ENCODE results near the gene DIP2A.
"Not testable (repeated sequence)": the region's sequence is repeated elsewhere in the genome, so short reads cannot be mapped to it uniquely, and the experiment has no call there.

DIP2A gene

DNA sequence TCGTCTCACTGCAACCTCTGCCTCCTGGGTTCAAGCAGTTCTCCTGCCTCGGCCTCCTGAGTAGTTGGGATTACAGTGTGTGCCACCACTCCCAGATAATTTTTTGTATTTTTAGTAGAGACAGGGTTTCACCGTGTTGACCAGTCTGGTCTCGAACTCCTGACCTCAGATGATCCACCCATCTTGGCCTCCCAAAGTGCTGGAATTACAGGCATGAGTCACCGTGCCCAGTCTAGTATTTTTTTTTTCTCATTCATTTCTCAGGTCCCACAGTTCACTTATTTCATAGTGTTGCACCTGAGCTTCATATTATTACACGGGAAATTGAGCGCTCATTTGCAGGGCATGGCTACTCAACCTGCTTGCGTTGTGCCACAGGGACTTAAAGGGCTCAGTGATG is 68.7 kb downstream of the DIP2A start:
- H3K27ac ChIP-seq (ENCODE audit: low read depth, low read length); H2BK120ac ChIP-seq (ENCODE audit: insufficient read depth, low read length, poor library complexity); DNase-seq; H3K27me3 ChIP-seq (ENCODE audit: insufficient read depth, low read length); H3K9me3 ChIP-seq (ENCODE audit: insufficient read depth, low read depth, low read length); H3K79me1 ChIP-seq (ENCODE audit: low read length); H2AFZ ChIP-seq (ENCODE audit: insufficient read depth, low read length, poor library complexity); H4K8ac ChIP-seq (ENCODE audit: low read depth, low read length); H2BK12ac ChIP-seq (ENCODE audit: low read length); H2BK5ac ChIP-seq (ENCODE audit: low read depth, low read length, poor library complexity); H3K4me2 ChIP-seq (ENCODE audit: low read length); H3K18ac ChIP-seq (ENCODE audit: low read length); H3K9ac ChIP-seq (ENCODE audit: low read length); H3K23ac ChIP-seq (ENCODE audit: low read length); H3K4ac ChIP-seq (ENCODE audit: low read depth, low read length); H3K4me1 ChIP-seq (ENCODE audit: control insufficient read depth in 1 of 2, insufficient read depth in 2 of 2, low read length in 2 of 2); H2AK5ac ChIP-seq (ENCODE audit: low read length); H4K91ac ChIP-seq (ENCODE audit: low read depth, low read length); H3K14ac ChIP-seq (ENCODE audit: low read length); H3K79me2 ChIP-seq (ENCODE audit: control insufficient read depth, insufficient read depth, low read length, poor library complexity); H3K4me3 ChIP-seq (ENCODE audit: low read depth, low read length): not testable (repeated sequence)
- no CpG with 5 or more reads among the region's 8 CpGs for WGBS (ENCODE audit: extremely low coverage, insufficient coverage, insufficient read length)
- Histone ChIP-seq H4K12ac (ENCODE audit: low read depth, low read length) (peak overlapping the region; percentile 18), H3K36me3 (ENCODE audit: control insufficient read depth in 1 of 2, insufficient read depth in 2 of 2, low read length in 2 of 2) (peaks cover 15 to 25% of the 10 kb centered on the region in 2 experiments)

DNA sequence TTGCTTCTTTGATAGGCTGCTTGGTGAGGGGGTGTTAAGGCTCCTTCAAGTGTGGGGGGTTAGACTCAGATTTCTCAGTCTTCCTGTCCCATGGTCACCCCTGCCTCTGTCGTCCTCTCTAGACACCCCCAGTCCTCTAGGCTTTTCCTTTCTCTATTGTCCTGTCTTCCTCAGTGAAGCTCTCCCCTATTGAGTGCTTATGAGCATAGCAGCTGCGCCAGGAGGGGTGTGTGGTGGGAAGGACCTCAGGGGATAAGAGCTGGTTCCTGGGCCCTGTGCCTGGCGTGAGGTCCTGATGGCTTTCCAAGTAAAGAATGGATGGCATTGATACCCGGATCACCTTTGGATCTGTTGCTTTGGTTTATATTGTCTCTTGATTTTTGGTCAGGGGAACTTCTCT is 69.1 kb downstream of the DIP2A start:
- DNase-seq, result no peak
- no peak overlapping the region for H3K14ac ChIP-seq (ENCODE audit: low read length)
- H3K4ac ChIP-seq (ENCODE audit: low read depth, low read length), result no peak overlapping the region
- H2BK5ac ChIP-seq (ENCODE audit: low read depth, low read length, poor library complexity), result no peak overlapping the region
- no peak overlapping the region for H3K4me3 ChIP-seq (ENCODE audit: low read depth, low read length)
- H3K4me1 ChIP-seq (ENCODE audit: control insufficient read depth in 1 of 2, insufficient read depth in 2 of 2, low read length in 2 of 2), result no peaks in the 10 kb centered on the region
- H3K27ac ChIP-seq (ENCODE audit: low read depth, low read length), result no peak overlapping the region
- H3K9ac ChIP-seq (ENCODE audit: low read length), result no peak overlapping the region
- H4K12ac ChIP-seq (ENCODE audit: low read depth, low read length), result peak overlapping the region; percentile 18
- no peak overlapping the region for H3K23ac ChIP-seq (ENCODE audit: low read length)
- H3K9me3 ChIP-seq (ENCODE audit: insufficient read depth, low read depth, low read length), result no peaks in the 10 kb centered on the region
- H3K79me1 ChIP-seq (ENCODE audit: low read length), result no peaks in the 10 kb centered on the region
- no peak overlapping the region for H3K4me2 ChIP-seq (ENCODE audit: low read length)
- no peak overlapping the region for H3K18ac ChIP-seq (ENCODE audit: low read length)
- WGBS (ENCODE audit: extremely low coverage, insufficient coverage, insufficient read length), result no CpG with 5 or more reads among the region's 4 CpGs
- H3K36me3 ChIP-seq (ENCODE audit: control insufficient read depth in 1 of 2, insufficient read depth in 2 of 2, low read length in 2 of 2), result peaks cover 15 to 25% of the 10 kb centered on the region in 2 experiments
- no peak overlapping the region for H4K91ac ChIP-seq (ENCODE audit: low read depth, low read length)
- H2BK12ac ChIP-seq (ENCODE audit: low read length), result no peak overlapping the region
- no peaks in the 10 kb centered on the region for H3K27me3 ChIP-seq (ENCODE audit: insufficient read depth, low read length)
- no peak overlapping the region for H4K8ac ChIP-seq (ENCODE audit: low read depth, low read length)
- peak overlapping the region; percentile 7 for H2BK120ac ChIP-seq (ENCODE audit: insufficient read depth, low read length, poor library complexity)
- no peak overlapping the region for H2AFZ ChIP-seq (ENCODE audit: insufficient read depth, low read length, poor library complexity)
- H2AK5ac ChIP-seq (ENCODE audit: low read length), result no peak overlapping the region
- H3K79me2 ChIP-seq (ENCODE audit: control insufficient read depth, insufficient read depth, low read length, poor library complexity), result no peaks in the 10 kb centered on the region

DNA sequence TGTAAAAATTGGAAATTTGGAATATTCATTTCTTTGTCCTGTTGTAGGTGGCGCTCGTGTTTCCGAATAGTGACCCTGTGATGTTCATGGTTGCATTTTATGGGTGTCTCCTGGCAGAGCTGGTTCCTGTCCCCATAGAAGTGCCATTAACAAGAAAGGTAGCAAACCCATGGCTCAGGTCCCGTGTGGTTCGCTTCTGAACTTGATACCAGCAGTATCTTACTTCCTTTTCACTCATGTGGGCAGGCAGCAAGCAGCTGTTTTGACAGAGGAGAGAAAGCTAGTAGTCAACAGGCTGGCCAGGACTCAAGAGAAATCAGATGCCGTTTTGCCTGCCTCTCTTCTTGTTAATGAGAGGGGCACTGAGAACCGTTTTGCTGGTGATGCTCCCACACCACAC is 73.4 kb downstream of the DIP2A start:
- WGBS (ENCODE audit: extremely low coverage, insufficient coverage, insufficient read length), result no CpG with 5 or more reads among the region's 7 CpGs
- no peak for DNase-seq
- no peak overlapping the region for H3K4me2 ChIP-seq (ENCODE audit: low read length)
- H4K8ac ChIP-seq (ENCODE audit: low read depth, low read length), result no peak overlapping the region
- no peaks in the 10 kb centered on the region for H3K79me1 ChIP-seq (ENCODE audit: low read length)
- no peak overlapping the region for H2AK5ac ChIP-seq (ENCODE audit: low read length)
- no peaks in the 10 kb centered on the region for H3K9me3 ChIP-seq (ENCODE audit: insufficient read depth, low read depth, low read length)
- no peak overlapping the region for H4K12ac ChIP-seq (ENCODE audit: low read depth, low read length)
- H3K4me1 ChIP-seq (ENCODE audit: control insufficient read depth in 1 of 2, insufficient read depth in 2 of 2, low read length in 2 of 2), result no peaks in the 10 kb centered on the region
- H3K18ac ChIP-seq (ENCODE audit: low read length), result no peak overlapping the region
- H2BK12ac ChIP-seq (ENCODE audit: low read length), result no peak overlapping the region
- H2AFZ ChIP-seq (ENCODE audit: insufficient read depth, low read length, poor library complexity), result no peak overlapping the region
- no peak overlapping the region for H3K9ac ChIP-seq (ENCODE audit: low read length)
- no peak overlapping the region for H2BK5ac ChIP-seq (ENCODE audit: low read depth, low read length, poor library complexity)
- no peak overlapping the region for H4K91ac ChIP-seq (ENCODE audit: low read depth, low read length)
- H3K4ac ChIP-seq (ENCODE audit: low read depth, low read length), result no peak overlapping the region
- no peak overlapping the region for H3K27ac ChIP-seq (ENCODE audit: low read depth, low read length)
- H3K79me2 ChIP-seq (ENCODE audit: control insufficient read depth, insufficient read depth, low read length, poor library complexity), result no peaks in the 10 kb centered on the region
- H3K27me3 ChIP-seq (ENCODE audit: insufficient read depth, low read length), result no peaks in the 10 kb centered on the region
- H3K23ac ChIP-seq (ENCODE audit: low read length), result no peak overlapping the region
- no peak overlapping the region for H3K4me3 ChIP-seq (ENCODE audit: low read depth, low read length)
- H3K36me3 ChIP-seq (ENCODE audit: control insufficient read depth in 1 of 2, insufficient read depth in 2 of 2, low read length in 2 of 2), result peaks cover 35 to 47% of the 10 kb centered on the region in 2 experiments
- no peak overlapping the region for H2BK120ac ChIP-seq (ENCODE audit: insufficient read depth, low read length, poor library complexity)
- no peak overlapping the region for H3K14ac ChIP-seq (ENCODE audit: low read length)

DNA sequence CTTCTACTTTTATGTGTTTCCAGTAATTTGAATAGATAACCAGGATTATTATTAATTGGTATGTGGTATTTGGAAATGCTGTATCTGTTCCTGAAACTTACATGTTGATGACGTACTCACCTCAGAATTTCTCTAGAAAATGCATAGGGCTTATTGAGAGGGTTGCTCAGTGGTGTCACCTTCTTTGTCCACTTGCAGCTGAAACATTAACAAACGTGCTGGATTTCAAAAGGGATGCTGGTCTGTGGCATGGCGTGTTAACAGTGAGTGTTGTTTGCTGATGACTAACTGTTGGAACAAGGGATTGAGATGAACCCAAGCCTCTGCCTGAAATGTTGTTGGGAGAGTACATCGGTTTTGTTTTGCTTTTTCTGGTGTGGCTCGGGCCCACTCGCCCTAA is 78.3 kb downstream of the DIP2A start:
- peaks cover 63 to 69% of the 10 kb centered on the region in 2 experiments for H3K36me3 ChIP-seq (ENCODE audit: control insufficient read depth in 1 of 2, insufficient read depth in 2 of 2, low read length in 2 of 2)
- H2AFZ ChIP-seq (ENCODE audit: insufficient read depth, low read length, poor library complexity), result no peak overlapping the region
- no peak overlapping the region for H4K91ac ChIP-seq (ENCODE audit: low read depth, low read length)
- H4K12ac ChIP-seq (ENCODE audit: low read depth, low read length), result no peak overlapping the region
- no peak overlapping the region for H3K27ac ChIP-seq (ENCODE audit: low read depth, low read length)
- H3K14ac ChIP-seq (ENCODE audit: low read length), result no peak overlapping the region
- no peak overlapping the region for H3K18ac ChIP-seq (ENCODE audit: low read length)
- H2BK120ac ChIP-seq (ENCODE audit: insufficient read depth, low read length, poor library complexity), result no peak overlapping the region
- no peak overlapping the region for H2BK5ac ChIP-seq (ENCODE audit: low read depth, low read length, poor library complexity)
- no peaks in the 10 kb centered on the region for H3K79me2 ChIP-seq (ENCODE audit: control insufficient read depth, insufficient read depth, low read length, poor library complexity)
- H2AK5ac ChIP-seq (ENCODE audit: low read length), result no peak overlapping the region
- H3K4me2 ChIP-seq (ENCODE audit: low read length), result no peak overlapping the region
- no peak overlapping the region for H3K23ac ChIP-seq (ENCODE audit: low read length)
- H3K4me1 ChIP-seq (ENCODE audit: control insufficient read depth in 1 of 2, insufficient read depth in 2 of 2, low read length in 2 of 2), result no peaks in the 10 kb centered on the region
- H4K8ac ChIP-seq (ENCODE audit: low read depth, low read length), result no peak overlapping the region
- no CpG with 5 or more reads among the region's 6 CpGs for WGBS (ENCODE audit: extremely low coverage, insufficient coverage, insufficient read length)
- H3K27me3 ChIP-seq (ENCODE audit: insufficient read depth, low read length), result no peaks in the 10 kb centered on the region
- DNase-seq, result peak; percentile 65 to 83
- H3K4ac ChIP-seq (ENCODE audit: low read depth, low read length), result no peak overlapping the region
- H3K4me3 ChIP-seq (ENCODE audit: low read depth, low read length), result no peak overlapping the region
- peaks cover 2% of the 10 kb centered on the region for H3K9me3 ChIP-seq (ENCODE audit: insufficient read depth, low read depth, low read length)
- no peak overlapping the region for H2BK12ac ChIP-seq (ENCODE audit: low read length)
- no peak overlapping the region for H3K9ac ChIP-seq (ENCODE audit: low read length)
- no peaks in the 10 kb centered on the region for H3K79me1 ChIP-seq (ENCODE audit: low read length)

Data from trophoblast cell (in vitro differentiated cells and primary cell).